Measurements from ENCODE around the gene ISOC2.

The ISOC2 gene

GRCh38 chr19:55486043-55486970, 24.9 kb upstream of the ISOC2 start:
- H3K4me3 ChIP-seq (ENCODE audit: control insufficient read depth, low read depth, low read length): peak overlapping the region; percentile 65
- TF ChIP-seq CTCF (IDR thresholded peaks at IDR 0.05; ENCODE audit: control insufficient read depth, insufficient read depth, low read depth, low read length, missing control alignments): peak; percentile 64
- no peak for DNase-seq (ENCODE audit: low read depth)

GRCh38 chr19:55485439-55486011, 24.1 kb upstream of the ISOC2 start:
- peak overlapping the region; percentile 65 for H3K4me3 ChIP-seq (ENCODE audit: control insufficient read depth, low read depth, low read length)
- TF ChIP-seq CTCF (IDR thresholded peaks at IDR 0.05; ENCODE audit: control insufficient read depth, insufficient read depth, low read depth, low read length, missing control alignments): no peak
- DNase-seq (ENCODE audit: low read depth): no peak

- H3K4me3 ChIP-seq (ENCODE audit: control insufficient read depth, low read depth, low read length): peak within 1 kb of the TSS; percentile 65
- DNase-seq (ENCODE audit: low read depth): no peak
- no peak for TF ChIP-seq CTCF (IDR thresholded peaks at IDR 0.05; ENCODE audit: control insufficient read depth, insufficient read depth, low read depth, low read length, missing control alignments)
Observed at GRCh38 chr19:55484593-55485438, 23.4 kb upstream of the ISOC2 start, which contains the start of gene NAT14. Gene NAT14 (plus strand): TSS chr19:55485188. CDS start chr19:55485709, 521 bp downstream.

GRCh38 chr19:55483706-55484592, 22.5 kb upstream of the ISOC2 start:
- DNase-seq (ENCODE audit: low read depth): no peak
- no peak for TF ChIP-seq CTCF (IDR thresholded peaks at IDR 0.05; ENCODE audit: control insufficient read depth, insufficient read depth, low read depth, low read length, missing control alignments)
- peak overlapping the region; percentile 65 for H3K4me3 ChIP-seq (ENCODE audit: control insufficient read depth, low read depth, low read length)

DNA sequence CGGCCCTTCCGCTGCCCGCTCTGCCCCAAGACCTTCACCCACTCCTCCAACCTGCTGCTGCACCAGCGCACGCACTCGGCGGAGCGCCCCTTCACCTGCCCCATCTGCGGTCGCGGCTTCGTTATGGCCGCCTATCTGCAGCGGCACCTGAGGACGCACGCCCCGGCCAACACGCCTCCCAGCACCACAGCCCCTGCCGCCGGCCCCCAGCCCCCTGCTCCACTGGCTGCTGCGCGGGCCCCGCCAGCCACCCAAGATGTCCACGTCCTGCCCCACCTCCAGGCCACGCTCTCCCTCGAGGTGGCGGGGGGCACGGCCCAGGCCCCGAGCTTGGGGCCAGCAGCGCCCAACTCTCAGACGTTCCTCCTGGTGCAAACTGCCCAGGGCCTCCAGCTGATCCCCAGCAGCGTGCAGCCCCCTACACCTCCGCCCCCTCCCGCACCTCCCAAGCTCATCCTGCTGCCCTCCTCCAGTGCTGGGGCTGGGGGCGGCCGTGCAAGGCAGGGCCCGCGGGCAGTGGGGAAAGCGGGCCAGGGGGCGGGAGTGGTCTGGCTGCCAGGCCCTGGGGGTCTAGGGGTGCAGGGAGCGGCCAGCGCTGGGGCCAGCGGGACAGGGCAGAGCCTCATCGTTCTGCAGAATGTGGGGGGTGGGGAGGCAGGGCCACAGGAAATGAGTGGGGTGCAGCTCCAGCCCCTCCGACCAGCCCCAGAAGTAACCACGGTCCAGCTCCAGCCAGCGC, 21.7 kb upstream of the ISOC2 start:
- no peak for DNase-seq (ENCODE audit: low read depth)
- TF ChIP-seq CTCF (IDR thresholded peaks at IDR 0.05; ENCODE audit: control insufficient read depth, insufficient read depth, low read depth, low read length, missing control alignments): no peak

More for the DNA sequence above, 21.7 kb upstream of the ISOC2 start:
- H3K4me3 ChIP-seq (ENCODE audit: control insufficient read depth, low read depth, low read length): no peak overlapping the region
